ENCODE measurements around the gene ST7.
"Not testable (repeated sequence)": the region's sequence is repeated elsewhere in the genome, so short reads cannot be mapped to it uniquely, and the experiment has no call there.

The ST7 gene

DNA sequence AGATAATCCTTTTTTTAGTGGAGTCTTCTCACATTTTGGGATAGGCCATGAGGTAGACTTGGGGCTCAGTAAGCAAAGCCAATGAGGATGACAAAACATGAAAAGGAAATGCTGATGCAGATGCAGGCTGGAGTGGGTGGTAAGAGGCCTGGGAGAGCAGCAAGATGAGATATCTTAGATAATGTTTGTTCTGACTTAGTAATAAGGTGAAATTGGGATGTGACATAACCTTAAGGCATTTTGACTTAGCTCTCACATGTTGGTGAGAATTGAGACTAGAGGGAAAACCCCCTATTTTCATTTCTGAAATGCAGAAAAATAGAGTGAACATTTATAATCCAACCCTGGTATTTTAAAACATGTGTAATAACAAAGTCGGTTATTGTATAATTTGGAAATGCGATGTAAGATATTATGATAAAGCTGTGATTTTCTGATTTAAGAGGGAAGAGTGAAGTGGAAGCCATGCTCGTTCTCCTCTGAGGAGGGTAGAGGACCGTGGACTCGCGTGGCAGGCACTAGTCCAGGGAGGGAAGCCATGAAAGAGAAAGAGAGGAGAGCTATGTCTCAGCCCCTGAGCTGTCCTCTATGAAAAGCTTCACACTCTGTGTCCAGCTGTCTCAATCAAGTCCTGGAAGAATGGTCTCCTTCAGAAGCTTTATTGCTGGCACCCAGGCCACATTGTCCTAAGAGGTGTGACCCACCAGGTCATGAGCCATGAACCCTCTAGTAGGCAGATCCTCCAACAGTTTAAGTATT lies 57.3 kb downstream of the ST7 start:
- DNase-seq = no peak

DNA sequence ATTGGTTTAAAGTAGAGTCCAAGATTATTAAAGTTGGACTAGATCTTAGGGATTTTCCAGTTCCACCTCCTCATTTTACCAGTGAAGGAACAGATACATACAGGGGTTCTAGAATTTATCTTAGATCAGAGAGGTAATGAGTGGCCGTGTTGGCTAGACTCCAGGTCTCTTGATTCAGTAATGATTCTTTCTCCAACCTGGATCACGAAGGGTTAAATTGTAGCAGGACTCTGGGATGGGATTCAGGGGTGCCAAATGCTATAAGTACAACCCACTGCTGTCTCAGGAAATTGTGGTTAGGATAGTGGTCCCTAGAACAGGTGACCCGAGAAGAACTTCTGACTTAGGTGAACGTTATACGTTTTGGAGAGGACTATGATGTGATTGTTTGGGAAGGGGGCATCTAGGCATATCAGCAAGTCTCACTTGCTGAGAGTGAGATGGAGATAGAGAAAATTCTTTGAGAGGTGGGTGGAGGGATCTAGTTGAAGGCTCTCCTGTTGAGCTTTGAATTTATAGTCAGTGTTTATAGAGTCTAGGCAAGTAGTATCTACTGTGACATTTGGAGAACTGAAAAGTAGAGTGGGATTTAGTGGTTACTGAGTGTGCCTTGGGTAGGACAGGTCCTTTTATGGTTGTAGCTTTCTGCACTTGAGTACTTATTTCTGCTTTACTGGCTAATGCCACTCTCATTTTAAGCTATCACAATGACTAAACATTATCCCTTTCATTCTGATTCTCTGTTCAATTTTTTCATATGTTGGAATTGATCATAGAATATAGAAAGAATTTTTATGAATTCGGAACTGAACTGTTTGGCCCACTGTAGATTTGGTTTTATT lies 58.3 kb downstream of the ST7 start:
- DNase-seq = no peak

DNA sequence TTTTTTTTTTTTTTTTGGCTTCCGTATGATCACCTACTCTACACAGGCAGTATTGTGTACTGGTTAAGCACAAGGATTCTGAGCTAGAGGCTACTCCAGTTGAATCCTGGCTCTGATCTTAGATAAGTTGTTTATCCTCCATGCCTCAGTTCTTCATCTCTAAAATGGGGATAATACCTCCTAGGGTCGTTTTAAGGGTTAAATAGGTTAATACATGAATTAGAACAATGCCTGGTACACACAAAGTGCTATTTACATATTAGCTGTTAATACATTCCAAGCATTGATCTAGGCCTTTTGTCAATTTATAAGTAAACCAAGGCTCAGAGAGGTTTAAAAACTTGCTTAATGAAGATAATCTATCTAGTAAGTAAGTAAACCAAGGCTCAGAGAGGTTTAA lies 59.0 kb downstream of the ST7 start:
- no peak for DNase-seq

DNA sequence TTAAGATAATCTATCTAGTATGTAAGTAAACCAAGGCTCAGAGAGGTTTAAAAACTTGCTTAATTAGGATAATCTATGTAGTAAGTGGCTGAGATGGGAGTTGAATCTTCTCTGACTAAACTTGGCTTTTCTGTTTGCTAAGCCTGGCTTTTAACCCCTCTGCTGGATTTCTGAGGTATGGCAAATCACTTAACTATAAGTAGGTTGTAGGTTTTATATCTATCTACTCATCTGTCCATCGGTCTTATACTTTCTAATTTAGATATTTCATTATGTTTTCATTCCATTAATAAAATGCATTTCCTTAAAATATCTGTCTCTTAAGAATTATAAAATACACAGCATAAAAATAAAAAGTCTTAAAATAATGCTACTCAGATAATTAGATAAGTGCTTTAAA lies 59.4 kb downstream of the ST7 start:
- peak in 1 of 2 experiments; percentile 39 for DNase-seq

DNA sequence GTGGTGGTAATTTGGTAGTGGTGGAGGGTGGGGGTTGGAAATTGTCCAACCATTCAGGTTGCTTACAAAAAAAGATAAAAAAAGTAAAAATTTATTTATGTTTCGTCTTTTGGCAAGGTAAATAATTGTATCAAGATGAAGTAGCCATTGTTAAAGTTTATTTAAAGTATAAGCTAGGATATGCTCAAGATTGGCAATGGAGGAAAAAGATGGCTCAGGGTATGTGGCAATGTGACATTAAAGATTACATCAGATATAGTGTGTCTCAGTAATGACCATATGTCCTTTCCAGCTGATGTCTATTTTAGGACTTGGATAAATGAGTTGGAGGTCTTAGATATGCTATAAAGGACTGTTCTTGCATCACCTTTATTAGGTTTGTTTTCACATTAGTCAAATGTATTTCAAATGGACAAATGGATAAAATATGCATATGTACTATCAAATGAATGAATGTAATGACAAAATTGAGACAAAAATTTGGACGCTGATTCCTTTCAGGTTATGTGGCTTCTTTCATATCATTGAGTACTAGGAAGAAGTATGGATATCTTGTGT lies 60.9 kb downstream of the ST7 start:
- no peak for DNase-seq

DNA sequence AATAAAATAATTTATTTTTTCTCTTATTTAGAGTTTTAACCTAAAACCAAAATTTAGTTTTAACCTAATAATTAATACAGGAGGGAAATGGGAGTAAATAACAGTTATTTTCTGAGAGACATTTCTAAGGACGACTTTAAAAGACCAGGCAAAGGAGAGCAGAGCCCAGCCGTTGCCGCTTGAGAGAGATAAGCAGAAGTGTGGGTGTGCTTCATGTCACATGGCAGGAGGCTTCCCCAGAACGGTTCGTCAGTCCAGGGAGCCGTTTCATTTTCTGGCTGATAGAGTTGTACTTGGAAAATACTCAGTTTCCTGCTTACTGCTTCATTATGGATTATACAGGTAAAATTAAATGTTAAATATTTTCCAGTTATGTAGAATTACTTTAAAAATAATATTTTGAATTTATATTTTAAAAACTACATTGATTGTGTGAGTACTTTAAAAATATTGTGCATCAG lies 61.4 kb downstream of the ST7 start:
- peak; percentile 30 to 71 for DNase-seq

DNA sequence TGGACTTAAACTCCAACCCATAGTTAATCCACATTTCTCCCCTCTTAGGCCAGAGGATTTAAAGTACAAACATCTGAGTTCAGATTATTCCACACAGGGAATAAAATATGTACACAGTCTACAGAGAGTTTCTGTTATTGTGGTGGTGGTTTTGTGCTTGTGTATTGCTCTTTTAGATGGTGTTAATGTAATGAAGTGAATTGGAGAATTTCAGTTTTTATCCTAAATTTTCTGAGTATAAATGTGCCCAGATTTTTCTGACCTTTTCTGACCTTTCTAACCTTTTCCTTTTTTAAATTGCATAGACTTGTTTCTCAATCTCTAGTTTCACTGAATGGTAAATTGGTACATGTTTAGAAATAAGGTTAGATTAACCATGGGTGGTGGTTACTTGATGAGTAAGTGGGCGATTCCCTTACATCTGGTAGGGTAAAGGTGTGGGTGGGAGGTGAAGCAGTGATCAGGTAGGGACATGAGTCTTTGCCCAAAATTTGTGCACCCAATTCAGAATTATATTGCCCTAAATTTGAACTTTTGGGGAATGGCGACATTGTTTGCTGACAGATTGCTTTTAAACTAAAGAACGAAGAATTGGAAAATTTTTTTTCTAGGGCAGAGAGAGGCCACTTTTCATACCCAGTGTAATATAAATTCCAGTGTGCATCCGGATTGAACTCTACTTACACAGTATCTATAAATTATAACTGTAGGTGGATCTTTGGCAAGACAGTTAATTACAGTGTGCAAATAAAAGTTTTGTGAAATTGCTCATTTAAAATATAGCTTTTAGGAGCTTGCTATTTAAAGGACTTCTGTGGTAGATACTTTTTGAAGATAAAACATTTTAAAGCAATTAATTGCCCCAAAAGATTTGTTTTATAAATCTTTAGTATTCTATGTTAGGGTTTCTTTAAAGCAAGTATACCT lies 62.2 kb downstream of the ST7 start:
- DNase-seq = no peak

DNA sequence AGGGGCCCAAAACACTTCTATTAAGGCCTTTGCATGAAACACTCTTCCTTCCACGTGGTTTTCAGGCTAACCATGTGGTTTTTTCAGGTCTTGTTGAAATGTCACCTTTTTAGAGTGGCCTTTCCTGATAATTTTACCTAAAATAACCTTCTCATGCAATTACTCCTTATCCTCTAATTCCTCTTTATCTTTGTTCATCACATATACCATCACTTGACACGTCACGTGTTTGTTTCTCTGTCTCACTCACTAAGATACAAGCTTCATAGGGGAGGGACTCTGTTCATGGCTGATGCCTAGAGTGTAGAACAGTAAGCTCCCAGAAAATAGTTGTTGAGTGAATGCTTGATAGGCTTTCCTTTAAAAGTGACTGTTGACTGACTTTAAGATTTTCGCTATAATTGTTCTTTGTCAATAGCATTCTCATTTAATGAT lies 63.7 kb downstream of the ST7 start:
- DNase-seq = no peak

DNA sequence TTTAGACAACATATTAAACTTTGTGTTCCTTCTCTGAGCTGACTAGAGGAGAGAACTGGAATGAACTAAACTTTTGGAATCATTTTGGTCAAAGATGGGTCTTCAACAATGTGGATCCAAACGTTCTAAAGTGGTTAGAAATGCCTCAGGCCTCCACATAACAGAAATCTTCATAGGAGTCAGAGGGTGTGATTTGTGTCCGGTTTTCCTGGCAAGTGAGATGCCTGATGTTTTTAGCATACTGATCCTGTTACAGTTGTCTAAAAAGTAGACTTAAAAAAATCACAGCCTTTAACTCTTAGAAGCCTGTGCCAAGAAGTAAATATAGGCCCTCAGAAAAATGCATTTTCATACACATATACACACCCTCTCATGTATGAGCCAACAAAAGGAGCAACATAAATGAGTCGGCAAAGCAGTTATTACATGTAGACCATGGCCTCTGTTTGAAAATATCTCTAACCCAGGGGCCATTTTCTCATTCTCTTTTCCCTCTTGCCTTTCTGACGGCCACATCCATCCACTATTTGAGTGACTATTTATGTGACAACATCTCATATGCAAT lies 64.5 kb downstream of the ST7 start:
- no peak for DNase-seq

DNA sequence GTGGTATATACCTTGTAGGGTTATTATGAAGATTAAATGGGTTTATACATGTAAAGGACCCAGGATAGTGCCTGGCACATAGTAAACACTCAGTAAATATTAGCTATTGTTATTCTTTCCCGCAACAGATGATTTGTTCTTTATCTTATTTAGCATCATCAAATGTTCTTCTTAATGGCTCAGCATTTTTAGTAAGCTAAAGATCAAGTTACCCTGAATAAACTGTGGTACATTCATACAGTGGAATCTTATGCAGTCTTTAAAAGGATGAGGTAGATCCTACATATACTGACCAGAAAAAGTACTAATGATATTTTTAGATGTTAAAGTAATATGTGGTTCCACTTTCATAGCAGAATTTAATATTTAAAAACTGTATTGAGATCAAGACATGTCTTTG lies 65.4 kb downstream of the ST7 start:
- no peak for DNase-seq

DNA sequence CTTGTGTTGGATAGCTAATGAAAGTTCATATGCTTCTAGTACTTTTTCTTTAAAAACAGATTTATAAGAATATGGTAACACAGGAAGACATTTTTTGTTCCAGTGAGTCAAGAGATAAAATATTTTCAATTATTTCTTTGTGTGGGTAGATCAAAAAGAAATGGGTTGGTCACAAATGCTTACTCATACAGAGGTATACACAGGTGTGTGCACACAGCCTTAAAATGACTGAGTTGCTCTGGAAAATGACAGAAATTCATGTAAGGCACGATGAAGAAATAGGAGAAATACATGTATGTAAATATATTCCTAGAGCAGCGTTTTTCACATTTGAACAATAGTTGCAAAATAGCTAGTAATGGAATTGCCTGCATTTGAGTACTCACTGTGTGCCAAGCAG lies 66.0 kb downstream of the ST7 start:
- no peak for DNase-seq

DNA sequence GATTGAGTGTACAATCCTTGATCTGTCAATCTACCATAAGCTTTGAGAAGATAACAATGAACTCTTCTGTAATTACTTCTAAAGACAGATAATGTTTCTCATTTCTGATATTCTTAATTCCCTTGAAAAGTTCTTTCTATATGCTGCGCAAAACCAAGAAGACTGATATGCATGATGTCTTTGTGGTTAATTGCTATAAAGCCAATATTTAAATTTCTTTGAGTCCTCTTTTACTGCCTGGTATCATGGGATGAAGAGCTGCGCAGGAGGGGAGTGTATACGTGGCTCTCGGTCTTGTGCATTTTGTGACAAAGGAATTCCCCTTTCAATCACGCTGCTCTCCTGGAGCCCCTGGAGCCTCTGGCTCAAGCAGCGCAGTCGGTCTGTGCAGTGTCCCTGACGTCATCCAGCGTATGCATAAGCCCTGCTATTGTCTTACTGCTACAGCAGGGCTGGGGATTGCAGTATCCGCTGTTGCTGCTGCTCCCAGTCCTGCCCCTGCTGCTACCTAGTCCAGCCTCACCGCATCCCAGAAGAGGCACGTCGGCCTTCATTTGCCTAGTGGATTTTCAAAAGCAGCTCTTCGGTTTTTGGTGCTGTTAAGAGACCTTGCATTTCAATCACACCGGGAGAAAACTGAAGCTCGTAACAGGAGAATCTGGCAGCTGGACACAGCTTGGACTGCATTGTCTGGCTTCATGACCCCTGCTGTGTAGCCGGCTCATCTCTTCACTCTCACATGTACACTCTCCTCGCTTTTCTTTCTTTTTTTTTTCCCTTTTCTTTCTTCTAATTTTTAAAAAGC lies 66.7 kb downstream of the ST7 start:
- DNase-seq = peak; percentile 94 to 95

DNA sequence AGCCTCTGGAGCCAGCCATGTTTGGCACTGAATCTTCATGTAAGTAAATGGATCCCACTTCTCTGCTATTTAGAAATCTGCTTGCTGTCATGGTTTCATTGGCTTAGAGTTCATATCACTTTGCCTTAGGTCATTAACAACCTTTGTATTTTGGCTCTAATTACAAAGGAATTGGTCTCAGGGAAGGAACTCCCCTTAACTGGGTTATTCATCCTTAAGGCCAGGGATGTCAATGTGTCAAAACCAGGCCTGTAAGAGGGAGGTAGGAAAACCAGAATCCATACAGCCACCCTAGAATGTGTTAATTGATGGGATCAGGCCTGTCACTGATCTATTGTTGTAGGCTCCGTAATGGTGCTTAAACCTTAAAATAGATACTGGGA lies 67.3 kb downstream of the ST7 start:
- DNase-seq = peak; percentile 47 to 51

DNA sequence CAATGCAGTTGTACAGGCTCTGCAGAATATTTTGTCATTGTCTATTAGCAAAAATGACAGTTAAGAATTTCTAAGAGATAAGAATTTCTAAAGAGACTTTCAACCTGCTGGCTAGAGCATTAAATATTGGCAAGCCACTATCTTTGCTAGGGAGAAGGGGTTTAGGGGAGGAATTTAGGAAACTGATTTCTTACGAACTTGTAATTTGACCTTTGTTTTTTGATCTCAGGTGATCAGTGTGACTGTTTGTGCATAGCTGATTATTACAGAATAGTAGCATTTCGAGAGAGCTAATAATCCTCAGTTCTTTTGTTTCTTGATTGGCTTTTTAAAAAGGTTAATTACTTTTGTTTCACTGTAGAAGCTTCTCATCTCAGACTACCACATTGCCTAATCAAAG lies 68.1 kb downstream of the ST7 start:
- DNase-seq = no peak

DNA sequence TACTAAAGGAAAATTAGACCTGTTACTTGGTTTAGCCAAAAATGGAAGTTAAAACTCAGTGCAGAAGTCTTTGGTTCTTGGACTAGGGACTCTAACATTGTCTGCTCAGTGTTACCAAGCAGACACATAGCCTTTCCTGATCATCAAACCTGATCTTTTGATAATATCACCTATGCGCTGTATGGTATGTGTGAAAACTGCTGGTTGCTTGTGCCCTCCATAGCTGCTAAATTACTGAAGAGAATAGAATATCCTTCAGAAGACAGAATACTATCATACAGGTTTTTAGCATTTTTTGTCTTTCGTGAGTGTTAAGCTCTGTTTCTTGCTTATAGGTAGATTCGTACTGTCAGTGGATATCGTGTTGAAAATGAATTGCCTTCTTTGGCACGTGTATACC lies 68.7 kb downstream of the ST7 start:
- no peak for DNase-seq

DNA sequence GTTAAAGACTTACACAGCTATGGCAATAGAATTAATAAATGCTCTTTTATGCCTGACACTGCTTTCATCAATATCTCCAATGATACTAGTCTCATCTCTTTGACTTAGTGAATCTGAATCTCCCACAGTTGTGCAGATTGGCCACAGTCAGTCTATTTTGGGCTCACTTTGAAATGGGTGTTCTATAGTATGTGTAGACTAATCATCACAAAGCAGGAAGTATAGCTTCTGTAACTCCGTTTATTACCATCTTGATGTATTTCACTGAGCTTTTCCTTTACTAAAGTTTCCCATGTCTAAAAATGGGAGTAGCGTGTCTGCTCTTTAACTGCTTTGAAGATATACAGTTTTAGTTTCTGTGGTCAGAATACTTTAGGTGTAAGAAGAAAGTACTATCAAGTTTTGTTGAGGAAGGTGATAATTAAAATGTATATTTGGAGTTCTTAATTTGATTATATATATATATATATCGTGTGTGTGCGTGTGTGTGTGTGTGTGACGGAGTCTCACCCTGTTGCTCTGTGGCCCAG lies 70.1 kb downstream of the ST7 start:
- no peak for DNase-seq

DNA sequence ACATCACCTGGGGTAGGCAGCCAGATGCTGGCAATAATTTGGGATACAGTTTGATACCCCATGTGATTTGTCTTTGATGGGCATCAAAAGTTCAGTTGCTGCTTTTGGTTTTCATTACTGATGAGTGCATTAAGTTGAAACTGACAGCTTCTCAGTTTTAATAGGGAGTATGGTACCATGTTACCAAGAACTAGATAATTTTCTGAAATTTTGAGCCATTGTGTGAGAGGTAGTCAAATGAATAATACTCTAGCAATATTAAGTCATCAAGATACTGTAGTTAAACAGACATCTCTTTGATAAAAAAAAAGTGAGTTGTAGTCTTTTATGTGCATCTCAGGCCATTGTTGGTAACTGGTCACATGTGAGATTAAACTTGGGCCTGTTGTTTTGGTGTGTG lies 71.5 kb downstream of the ST7 start:
- DNase-seq = no peak

DNA sequence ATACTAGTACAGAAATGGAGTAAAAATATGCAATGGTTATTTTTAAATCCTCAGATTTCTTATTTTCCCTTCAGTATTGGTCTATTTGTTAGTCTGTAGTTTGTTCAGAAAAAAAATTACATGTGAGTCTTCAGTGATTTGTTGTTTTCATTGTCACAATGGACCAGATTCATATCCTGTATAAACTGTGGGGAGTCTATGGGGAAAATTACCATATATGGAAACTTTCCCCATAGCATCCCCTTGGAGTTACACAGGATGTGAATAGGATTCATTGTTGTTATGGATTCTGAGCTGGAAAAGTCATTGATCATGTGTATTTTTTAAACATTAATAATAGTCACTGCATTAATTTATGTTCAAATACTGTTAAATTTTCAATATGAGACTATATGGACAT lies 72.6 kb downstream of the ST7 start:
- no peak for DNase-seq

DNA sequence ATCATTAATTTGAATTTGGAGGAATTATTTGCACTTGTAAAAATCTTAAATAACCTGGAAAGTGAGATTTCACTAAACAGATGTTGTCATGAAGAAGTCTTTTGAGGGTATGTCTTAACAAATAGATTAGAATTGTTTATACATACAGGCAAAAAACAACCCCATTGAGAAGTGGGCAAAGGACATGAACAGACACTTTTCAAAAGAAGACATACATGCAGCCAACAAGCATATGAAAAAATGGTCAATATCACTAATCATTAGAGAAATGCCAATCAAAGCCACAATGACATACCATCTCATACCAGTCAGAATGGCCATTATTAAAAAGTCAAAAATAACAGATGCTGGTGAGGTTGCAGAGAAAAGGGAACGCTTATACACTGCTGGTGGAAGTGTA lies 77.0 kb downstream of the ST7 start:
- DNase-seq = not testable (repeated sequence)

DNA sequence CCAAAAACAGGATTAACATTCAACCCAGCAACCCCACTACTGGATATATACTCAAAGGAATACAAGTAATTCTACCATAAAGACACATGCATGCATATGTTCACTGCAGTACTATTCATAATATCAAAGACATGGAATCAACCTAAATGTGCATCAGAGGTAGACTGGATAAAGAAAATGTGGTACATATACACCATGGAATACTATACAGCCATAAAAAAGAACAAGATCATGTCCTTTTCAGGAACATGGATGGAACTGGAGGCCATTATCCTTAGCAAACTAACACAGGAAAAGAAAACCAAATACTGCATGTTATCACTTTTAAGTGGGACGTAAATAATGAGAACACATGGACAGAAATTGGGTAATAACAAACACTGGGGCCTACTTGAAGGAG lies 77.5 kb downstream of the ST7 start:
- not testable (repeated sequence) for DNase-seq

DNA sequence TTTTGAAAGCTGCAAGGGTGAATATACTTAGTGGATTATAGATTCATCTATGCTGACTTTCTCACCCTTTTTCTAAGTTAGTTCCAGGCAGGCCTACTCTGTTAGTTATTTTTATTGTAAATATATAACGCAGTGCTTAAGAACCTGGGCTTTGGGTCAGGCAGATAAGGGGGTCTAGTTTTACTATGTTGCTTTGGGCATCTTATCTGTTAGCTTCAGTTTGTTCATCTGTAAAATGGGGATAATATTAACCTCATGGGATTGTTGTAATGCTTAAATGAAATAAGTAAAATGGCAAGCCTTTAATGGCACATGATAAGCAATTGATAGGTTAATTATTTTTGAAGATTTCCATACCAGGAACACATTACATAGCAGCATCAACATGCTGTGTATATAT lies 79.5 kb downstream of the ST7 start:
- no peak for DNase-seq

All from NCI-H526 (cell line).